NCI-H1417 (cell line): ENCODE data around the gene SLC46A2.
A peak's percentile ranks its signal among the peaks of the same experiment; 100 is the strongest.

ENCODE experiments used
- DNase-seq, 3 experiments: peaks; one replicate each; lab custom pipeline; 2025; lab: John Stamatoyannopoulos, UW

The SLC46A2 gene

DNA sequence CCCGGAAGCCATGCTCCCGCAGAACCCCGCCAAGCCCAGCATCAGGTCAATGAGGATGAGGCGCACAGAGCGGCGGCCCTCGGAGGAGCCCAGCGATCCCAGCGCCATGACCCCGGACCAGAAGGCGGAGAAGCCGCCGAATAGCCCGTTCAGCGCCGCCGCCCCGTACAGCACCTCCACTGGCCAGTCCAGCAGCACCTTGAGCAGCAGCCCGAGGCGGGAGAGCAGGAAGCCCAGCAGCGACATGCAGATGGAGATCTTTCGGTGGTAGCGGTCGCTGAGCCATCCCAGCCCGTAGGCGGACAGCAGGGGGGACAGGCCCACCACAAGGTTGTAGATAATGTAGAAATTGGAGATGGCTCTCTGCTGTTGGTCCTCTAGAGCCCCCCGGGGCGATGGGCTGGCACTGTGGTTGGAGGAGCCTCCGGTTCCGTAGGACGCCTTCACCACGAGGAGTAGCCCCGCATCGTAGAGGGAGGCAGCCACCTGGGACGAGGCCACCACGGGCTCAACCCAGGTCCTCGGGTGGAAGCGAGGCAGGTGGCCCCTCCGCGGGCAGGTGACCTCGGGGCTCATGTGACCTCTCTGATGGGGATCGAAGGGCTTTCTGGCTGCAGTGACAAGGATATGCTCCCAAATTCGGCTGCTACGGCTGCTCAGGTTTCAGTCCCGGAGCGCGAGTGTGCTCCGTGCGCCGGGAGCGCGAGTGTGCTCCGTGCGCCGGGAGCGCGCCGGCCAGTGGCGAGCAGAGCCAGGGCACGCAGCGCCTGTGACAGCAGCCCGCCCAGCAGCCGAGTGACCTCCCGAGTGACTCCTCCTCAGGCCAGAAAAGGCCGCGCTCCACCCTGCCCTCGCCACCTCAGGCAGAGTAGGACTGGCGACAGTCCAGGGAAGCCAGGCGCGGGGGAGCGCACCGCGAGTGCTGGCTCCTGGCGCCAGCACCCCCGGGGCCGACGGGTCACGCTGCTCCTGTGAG is at the start of gene SLC46A2:
Gene SLC46A2 (minus strand): TSS at position 771 of the 976 bp plus-strand sequence. CDS start 195 bp downstream, at position 576.
- DNase-seq = peak in 2 of 3 experiments; percentile 14 to 26

GRCh38 chr9:112939418-112939817 is 48.7 kb upstream of the SLC46A2 start:
- DNase-seq = no peak

DNA sequence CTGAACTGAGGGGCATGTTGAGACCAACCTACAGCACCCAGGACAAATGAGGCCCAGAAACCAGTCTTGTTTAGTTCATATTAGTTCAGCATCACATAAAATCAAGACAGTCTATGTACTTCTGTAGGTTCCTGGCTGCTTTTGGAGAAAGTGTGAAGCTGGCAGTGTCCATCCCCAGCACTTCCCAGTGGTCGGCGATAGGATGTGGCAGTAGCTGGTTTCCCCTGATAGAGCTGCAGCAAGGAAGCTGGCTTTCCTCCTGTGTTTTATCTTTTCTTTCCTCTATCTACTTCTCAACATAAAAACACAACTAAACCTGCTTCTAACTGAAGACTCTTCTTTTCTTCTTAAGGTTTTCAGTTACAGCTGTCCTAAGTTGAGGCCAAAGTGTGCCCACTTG is 43.0 kb upstream of the SLC46A2 start:
- DNase-seq = no peak

GRCh38 chr9:112925058-112925641 is 34.5 kb upstream of the SLC46A2 start:
- peak; percentile 21 to 89 (median 48) for DNase-seq

DNA sequence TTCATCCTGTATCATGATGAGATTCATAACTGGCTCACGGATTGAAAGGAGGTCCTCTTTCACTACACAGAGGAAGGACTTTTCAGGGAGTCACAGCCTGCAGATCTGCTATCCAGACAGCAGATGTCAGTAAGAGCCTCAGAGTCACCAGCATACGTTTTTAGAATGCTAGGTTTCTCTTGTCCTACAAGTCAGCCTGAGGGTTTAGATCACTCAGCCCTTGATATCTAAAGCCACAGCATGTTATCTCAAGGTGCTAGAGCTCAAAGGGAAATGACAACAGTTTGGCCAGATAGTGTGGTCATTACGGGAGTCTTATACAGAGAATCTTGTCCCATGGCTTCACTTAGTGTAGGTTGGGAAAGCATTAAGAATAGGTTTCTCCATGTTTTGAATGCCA is 30.9 kb upstream of the SLC46A2 start:
- peak in 2 of 3 experiments; percentile 1 to 50 for DNase-seq

- DNase-seq = no peak
These were observed 27.3 kb upstream of the SLC46A2 start for GRCh38 chr9:112917987-112918362.

DNA sequence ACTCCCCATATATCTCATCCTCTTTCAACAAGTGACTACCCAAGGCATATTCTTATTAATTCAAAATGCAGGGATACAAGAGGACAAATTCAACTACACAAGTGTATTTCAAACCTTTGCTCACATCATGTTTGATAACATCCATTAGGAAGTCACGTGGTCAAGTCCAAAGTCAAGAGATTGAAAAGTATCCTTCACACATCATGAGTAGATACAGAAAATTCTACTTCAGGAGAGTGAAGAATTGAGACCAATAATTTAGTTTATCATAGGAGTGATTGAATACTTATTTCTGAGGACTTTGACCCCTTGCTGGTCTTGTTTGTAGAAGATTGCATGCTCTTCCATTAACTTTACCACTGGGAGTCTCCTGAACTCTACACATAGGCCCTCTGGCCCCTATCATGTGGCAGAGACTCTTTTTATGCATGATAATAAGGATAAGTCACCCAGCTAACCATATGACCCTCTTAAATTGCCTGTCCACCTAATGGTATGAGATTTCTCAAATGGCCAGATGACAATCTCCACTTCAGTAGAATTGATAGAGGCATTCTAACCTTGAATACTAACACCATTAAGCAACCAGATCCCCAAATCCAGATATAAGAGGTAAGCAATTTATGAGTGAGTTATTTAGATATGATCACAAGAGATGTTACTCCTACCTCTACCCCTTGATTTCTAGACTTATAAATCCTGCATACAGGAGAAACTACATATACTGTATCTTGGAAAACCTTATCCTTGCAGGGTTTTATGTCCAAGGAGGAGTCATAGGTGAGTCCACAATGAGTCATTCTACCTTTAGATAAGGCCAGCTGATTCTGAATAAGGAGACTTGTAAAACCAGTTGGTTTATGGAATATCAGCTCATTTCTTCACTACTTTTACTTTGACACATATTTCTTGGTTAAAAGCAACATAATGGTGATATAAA is 26.6 kb upstream of the SLC46A2 start:
- DNase-seq = no peak

GRCh38 chr9:112914524-112914923 is 23.8 kb upstream of the SLC46A2 start:
- no peak for DNase-seq

DNA sequence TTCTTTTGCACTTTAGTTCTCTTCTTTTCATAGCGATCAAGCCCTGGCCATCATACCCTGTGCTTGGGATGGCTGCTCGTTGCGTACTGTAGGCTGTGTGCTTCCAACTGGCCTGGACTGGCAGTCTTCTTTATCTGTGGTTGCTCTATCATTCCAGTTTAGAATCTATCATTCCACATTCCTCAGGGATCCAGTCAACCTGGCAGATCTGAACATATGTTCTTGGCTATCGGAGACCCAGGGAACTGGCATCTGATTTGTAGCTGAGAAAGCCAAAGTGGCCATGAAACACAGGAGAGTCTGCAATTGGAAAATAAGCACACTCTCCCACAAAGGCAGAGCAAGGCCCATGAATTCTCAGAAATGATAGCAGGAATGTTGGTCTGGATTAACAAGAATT is 22.6 kb upstream of the SLC46A2 start:
- no peak for DNase-seq

GRCh38 chr9:112912636-112913035 is 22.0 kb upstream of the SLC46A2 start:
- DNase-seq = no peak

- no peak for DNase-seq
These were observed 21.1 kb upstream of the SLC46A2 start for GRCh38 chr9:112911736-112912135.

DNA sequence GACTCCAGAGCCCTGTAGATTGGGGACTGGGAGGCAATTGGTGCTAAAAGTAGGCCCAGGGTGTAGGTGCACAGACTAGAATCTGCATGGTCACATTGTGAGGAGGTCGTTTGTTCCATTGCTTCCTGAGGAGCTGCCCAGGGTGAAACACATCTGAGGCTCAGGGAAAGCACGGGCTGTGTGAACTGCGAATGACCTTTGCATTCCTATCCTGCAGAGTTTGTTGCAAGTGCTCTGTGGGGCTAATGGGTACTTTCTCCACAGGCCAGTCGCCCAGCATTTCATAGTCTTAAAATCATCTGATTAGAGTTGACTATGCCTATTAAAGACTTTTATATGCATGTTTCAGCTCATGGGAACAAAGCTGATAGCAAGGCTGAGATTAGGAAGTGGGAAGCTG is 14.4 kb upstream of the SLC46A2 start:
- DNase-seq = no peak

- DNase-seq = no peak
These were observed 10.2 kb upstream of the SLC46A2 start for GRCh38 chr9:112900901-112901300.

GRCh38 chr9:112900488-112900887 is 9.8 kb upstream of the SLC46A2 start:
- DNase-seq = no peak

- no peak for DNase-seq
These were observed 8.2 kb upstream of the SLC46A2 start for GRCh38 chr9:112898872-112899311.

DNA sequence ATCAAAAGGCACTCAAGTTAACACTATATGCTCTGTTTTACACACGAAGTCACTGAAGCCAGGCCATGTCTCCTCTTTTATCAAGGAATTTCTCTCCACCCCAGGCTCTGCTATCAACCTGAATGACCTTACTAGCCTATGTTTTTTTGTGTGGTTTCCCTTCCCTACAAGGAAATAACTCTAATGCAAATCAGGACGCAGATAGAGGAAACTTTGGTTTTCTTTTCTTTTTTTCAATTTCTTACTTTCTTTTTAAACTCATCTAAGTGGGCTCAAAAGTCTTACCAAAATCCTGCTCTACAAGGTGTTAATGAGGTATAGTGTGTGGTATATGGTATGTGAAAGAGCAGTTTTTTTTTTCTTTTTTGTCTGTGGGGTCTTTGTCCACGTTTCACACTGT is 5.5 kb upstream of the SLC46A2 start:
- DNase-seq = no peak

- no peak for DNase-seq
These were observed 4.0 kb upstream of the SLC46A2 start for GRCh38 chr9:112894699-112895098.

- DNase-seq = no peak
These were observed 3.4 kb upstream of the SLC46A2 start for GRCh38 chr9:112894041-112894440.

GRCh38 chr9:112892981-112893380 is 2.3 kb upstream of the SLC46A2 start:
- no peak for DNase-seq

GRCh38 chr9:112891521-112891920 is 845 bp upstream of the SLC46A2 start:
- DNase-seq = no peak

DNA sequence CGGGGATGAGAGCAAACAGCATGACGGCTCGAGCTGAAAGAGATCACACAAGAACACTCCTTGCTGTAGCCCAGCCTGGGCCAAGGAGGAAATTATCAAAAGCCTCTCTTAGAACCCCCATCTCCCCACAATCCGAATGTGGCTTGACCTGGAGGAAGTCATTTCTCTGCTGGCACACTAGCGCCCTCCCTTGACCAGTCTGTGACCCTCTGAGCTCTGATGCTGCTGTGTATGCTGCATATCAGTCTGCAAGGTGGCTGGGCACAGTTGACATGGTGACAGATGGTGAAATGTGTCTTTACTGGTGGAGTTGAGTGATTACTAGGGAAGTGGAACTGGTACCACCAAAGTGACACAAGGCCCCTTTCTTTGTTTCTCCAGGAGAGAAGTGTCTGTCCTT is 3.3 kb downstream of the SLC46A2 start:
- no peak for DNase-seq

GRCh38 chr9:112886351-112886750 is 4.3 kb downstream of the SLC46A2 start:
- no peak for DNase-seq
